ENCODE measurements around the gene SLC26A9. TPM values are rescaled to one million over a fixed set of nuclear protein-coding genes. Genes with fewer than 3 reads are reported as not detected.
"Not testable (repeated sequence)": the region's sequence is repeated elsewhere in the genome, so short reads cannot be mapped to it uniquely, and the experiment has no call there.

SLC26A9 gene
- total RNA-seq, 2 donors from 2014 or later, result not detected

- H3K9ac ChIP-seq (ENCODE audit: low read depth in 2 of 2, low read length in 2 of 2); H3K4me3 ChIP-seq; DNase-seq; H3K9me3 ChIP-seq; H3K27me3 ChIP-seq; H3K36me3 ChIP-seq; H3K27ac ChIP-seq; intact Hi-C loops (cut with DNase I); H3K4me1 ChIP-seq: not testable (repeated sequence)
Observed at GRCh38 chr1:205889006-205889405, 54.2 kb downstream of the SLC26A9 start.

- H3K27me3 ChIP-seq, result no peaks in the 10 kb centered on the region
Observed at GRCh38 chr1:205883792-205884191, 59.5 kb downstream of the SLC26A9 start.

GRCh38 chr1:205880923-205881322 is 62.3 kb downstream of the SLC26A9 start:
- no peak overlapping the region for H3K27ac ChIP-seq
- H3K9me3 ChIP-seq, result no peaks in the 10 kb centered on the region
- intact Hi-C loops (cut with DNase I), result no loop called here
- no peaks in the 10 kb centered on the region for H3K27me3 ChIP-seq
- H3K4me3 ChIP-seq, result no peak overlapping the region
- DNase-seq, result no peak
- no peaks in the 10 kb centered on the region for H3K4me1 ChIP-seq
- H3K36me3 ChIP-seq, result no peaks in the 10 kb centered on the region
- no peak for TF ChIP-seq CTCF (IDR thresholded peaks at IDR 0.05)
- no peak overlapping the region for H3K9ac ChIP-seq (ENCODE audit: low read depth in 2 of 2, low read length in 2 of 2)

More at GRCh38 chr1:205883792-205884191, 59.5 kb downstream of the SLC26A9 start:
- H3K4me1 ChIP-seq, result no peaks in the 10 kb centered on the region
- no peak for DNase-seq
- no peak overlapping the region for H3K9ac ChIP-seq (ENCODE audit: low read depth in 2 of 2, low read length in 2 of 2)
- no peak overlapping the region for H3K4me3 ChIP-seq
- no peaks in the 10 kb centered on the region for H3K9me3 ChIP-seq
- intact Hi-C loops (cut with DNase I), result no loop called here
- no peak for TF ChIP-seq CTCF (IDR thresholded peaks at IDR 0.05)
- H3K27ac ChIP-seq, result no peak overlapping the region
- H3K36me3 ChIP-seq, result no peaks in the 10 kb centered on the region

GRCh38 chr1:205879974-205880373 is 63.3 kb downstream of the SLC26A9 start:
- H3K27me3 ChIP-seq, result no peaks in the 10 kb centered on the region
- TF ChIP-seq CTCF (IDR thresholded peaks at IDR 0.05), result no peak
- DNase-seq, result no peak
- no peak overlapping the region for H3K27ac ChIP-seq
- intact Hi-C loops (cut with DNase I), result no loop called here
- H3K9ac ChIP-seq (ENCODE audit: low read depth in 2 of 2, low read length in 2 of 2), result no peak overlapping the region
- H3K4me1 ChIP-seq, result no peaks in the 10 kb centered on the region
- H3K4me3 ChIP-seq, result no peak overlapping the region
- no peaks in the 10 kb centered on the region for H3K36me3 ChIP-seq
- no peaks in the 10 kb centered on the region for H3K9me3 ChIP-seq

GRCh38 chr1:205878026-205878425 is 65.2 kb downstream of the SLC26A9 start:
- DNase-seq, result no peak
- H3K4me3 ChIP-seq, result no peak overlapping the region
- TF ChIP-seq CTCF (IDR thresholded peaks at IDR 0.05), result no peak
- no peak overlapping the region for H3K27ac ChIP-seq
- intact Hi-C loops (cut with DNase I), result no loop called here
- H3K36me3 ChIP-seq, result no peaks in the 10 kb centered on the region
- H3K4me1 ChIP-seq, result no peaks in the 10 kb centered on the region
- no peaks in the 10 kb centered on the region for H3K9me3 ChIP-seq
- H3K27me3 ChIP-seq, result no peaks in the 10 kb centered on the region
- no peak overlapping the region for H3K9ac ChIP-seq (ENCODE audit: low read depth in 2 of 2, low read length in 2 of 2)

- H3K9ac ChIP-seq (ENCODE audit: low read depth in 2 of 2, low read length in 2 of 2); H3K9me3 ChIP-seq; H3K4me3 ChIP-seq; H3K27me3 ChIP-seq; H3K4me1 ChIP-seq; H3K36me3 ChIP-seq; H3K27ac ChIP-seq; DNase-seq; intact Hi-C loops (cut with DNase I): not testable (repeated sequence)
Observed at GRCh38 chr1:205873148-205873547, 70.1 kb downstream of the SLC26A9 start.

GRCh38 chr1:205870236-205870635 is 73.0 kb downstream of the SLC26A9 start:
- H3K9me3 ChIP-seq, result no peaks in the 10 kb centered on the region
- no peaks in the 10 kb centered on the region for H3K36me3 ChIP-seq
- no peak for DNase-seq
- TF ChIP-seq CTCF (IDR thresholded peaks at IDR 0.05), result no peak
- no peaks in the 10 kb centered on the region for H3K4me1 ChIP-seq
- H3K27ac ChIP-seq, result no peak overlapping the region
- intact Hi-C loops (cut with DNase I), result no loop called here
- H3K27me3 ChIP-seq, result no peaks in the 10 kb centered on the region
- no peak overlapping the region for H3K9ac ChIP-seq (ENCODE audit: low read depth in 2 of 2, low read length in 2 of 2)
- H3K4me3 ChIP-seq, result no peak overlapping the region

All from colonic mucosa (tissue), 4 donors.